ENCODE measurements around the gene TGFBR3.

The TGFBR3 gene

GRCh38 chr1:91819038-91819788 is 66.7 kb downstream of the TGFBR3 start:
- DNase-seq = no peak

GRCh38 chr1:91818713-91818975 is 67.3 kb downstream of the TGFBR3 start:
- DNase-seq = no peak

GRCh38 chr1:91817211-91817905 is 68.6 kb downstream of the TGFBR3 start:
- DNase-seq = no peak

GRCh38 chr1:91816031-91816430 is 69.9 kb downstream of the TGFBR3 start:
- DNase-seq = no peak

GRCh38 chr1:91814448-91814847 is 71.5 kb downstream of the TGFBR3 start:
- no peak for DNase-seq

GRCh38 chr1:91813813-91814212 is 72.1 kb downstream of the TGFBR3 start:
- DNase-seq = no peak

GRCh38 chr1:91811363-91812025 is 74.5 kb downstream of the TGFBR3 start:
- no peak for DNase-seq

- no peak for DNase-seq
Observed at GRCh38 chr1:91809317-91809716, 76.6 kb downstream of the TGFBR3 start.

- no peak for DNase-seq
Observed at GRCh38 chr1:91807921-91808620, 77.9 kb downstream of the TGFBR3 start.

GRCh38 chr1:91806769-91807700 is 78.9 kb downstream of the TGFBR3 start:
- no peak for DNase-seq

GRCh38 chr1:91806181-91806768 is 79.7 kb downstream of the TGFBR3 start:
- no peak for DNase-seq

- no peak for DNase-seq
Observed at GRCh38 chr1:91805311-91805801, 80.6 kb downstream of the TGFBR3 start.

- DNase-seq = no peak
Observed at GRCh38 chr1:91804546-91805023, 81.4 kb downstream of the TGFBR3 start.

- DNase-seq = no peak
Observed at GRCh38 chr1:91803847-91804545, 82.0 kb downstream of the TGFBR3 start.

GRCh38 chr1:91803123-91803522 is 82.8 kb downstream of the TGFBR3 start:
- no peak for DNase-seq

GRCh38 chr1:91801496-91802115 is 84.3 kb downstream of the TGFBR3 start:
- no peak for DNase-seq

GRCh38 chr1:91799863-91800262 is 86.1 kb downstream of the TGFBR3 start:
- DNase-seq = no peak

- DNase-seq = no peak
Observed at GRCh38 chr1:91799159-91799558, 86.8 kb downstream of the TGFBR3 start.

GRCh38 chr1:91798740-91799139 is 87.2 kb downstream of the TGFBR3 start:
- no peak for DNase-seq

GRCh38 chr1:91798241-91798648 is 87.7 kb downstream of the TGFBR3 start:
- no peak for DNase-seq

- DNase-seq = no peak
Observed at GRCh38 chr1:91797164-91797563, 88.8 kb downstream of the TGFBR3 start.

Measured in islet precursor cell (in vitro differentiated cells).